Mammary epithelial cell (primary cell): Measurements from ENCODE around the gene OR2W1.

Experiments
- EZH2 ChIP-seq: IDR thresholded peaks from 2 replicates; pipeline ENCODE4 v1.6.1; 2012; ENCODE audit warnings: low read length, inconsistent platforms, borderline replicate concordance
- TF ChIP-seq, protein P1 (sequence below), 2 donors: IDR thresholded peaks in 1 of 2; conservative IDR thresholded peaks in 1 of 2; 2 replicates each; pipeline ENCODE4 v1.5.1; 2011 to 2012; ENCODE audit warnings: inconsistent platforms in 2 of 2, low read length in 2 of 2, mild to moderate bottlenecking in 2 of 2, control low read depth in 1 of 2, low read depth in 1 of 2; ENCODE audit not compliant: insufficient read depth in 1 of 2; ENCODE audit errors: extremely low read depth in 1 of 2

DNA sequence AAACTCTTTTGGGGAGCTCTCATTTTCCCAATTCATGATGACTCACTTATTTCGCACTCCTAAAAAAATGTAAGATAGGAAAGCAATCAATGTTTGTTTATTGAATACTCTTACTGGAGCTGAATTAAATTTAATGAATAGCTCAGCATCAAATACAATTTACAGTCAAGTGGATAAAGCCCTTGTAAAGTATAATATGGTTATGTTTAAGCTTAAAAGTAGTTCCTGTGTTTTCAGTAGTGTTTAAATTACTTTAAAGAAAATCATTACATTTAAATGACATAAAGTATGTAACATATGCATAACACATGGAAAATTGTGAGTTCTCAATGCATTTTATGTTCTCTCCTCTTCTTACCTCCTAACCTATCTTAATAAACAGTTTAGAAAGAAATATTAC lies 42.2 kb upstream of the OR2W1 start, which contains the start of gene OR2B3:
- TF ChIP-seq, protein P1, sequence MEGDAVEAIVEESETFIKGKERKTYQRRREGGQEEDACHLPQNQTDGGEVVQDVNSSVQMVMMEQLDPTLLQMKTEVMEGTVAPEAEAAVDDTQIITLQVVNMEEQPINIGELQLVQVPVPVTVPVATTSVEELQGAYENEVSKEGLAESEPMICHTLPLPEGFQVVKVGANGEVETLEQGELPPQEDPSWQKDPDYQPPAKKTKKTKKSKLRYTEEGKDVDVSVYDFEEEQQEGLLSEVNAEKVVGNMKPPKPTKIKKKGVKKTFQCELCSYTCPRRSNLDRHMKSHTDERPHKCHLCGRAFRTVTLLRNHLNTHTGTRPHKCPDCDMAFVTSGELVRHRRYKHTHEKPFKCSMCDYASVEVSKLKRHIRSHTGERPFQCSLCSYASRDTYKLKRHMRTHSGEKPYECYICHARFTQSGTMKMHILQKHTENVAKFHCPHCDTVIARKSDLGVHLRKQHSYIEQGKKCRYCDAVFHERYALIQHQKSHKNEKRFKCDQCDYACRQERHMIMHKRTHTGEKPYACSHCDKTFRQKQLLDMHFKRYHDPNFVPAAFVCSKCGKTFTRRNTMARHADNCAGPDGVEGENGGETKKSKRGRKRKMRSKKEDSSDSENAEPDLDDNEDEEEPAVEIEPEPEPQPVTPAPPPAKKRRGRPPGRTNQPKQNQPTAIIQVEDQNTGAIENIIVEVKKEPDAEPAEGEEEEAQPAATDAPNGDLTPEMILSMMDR (conservative IDR thresholded peaks at IDR 0.05 in 1 of 2, IDR thresholded peaks at IDR 0.05 in 1 of 2; ENCODE audit: extremely low read depth in 1 of 2, insufficient read depth in 1 of 2, low read depth in 1 of 2, low read length in 2 of 2), result no peak
- no peak for TF ChIP-seq EZH2
